Ovary (tissue), 3 donors: ENCODE measurements around the gene KDM5C.

Source experiments
- EP300 ChIP-seq: sonication (generic); formaldehyde crosslinking; IDR thresholded peaks from one replicate; pipeline ENCODE4 v1.6.1; 2017; ENCODE audit warnings: antibody characterized with exemption
- POLR2A ChIP-seq: fragments of 450-650 bp; IDR thresholded peaks from one replicate; pipeline ENCODE4 v1.6.1; 2017; ENCODE audit warnings: antibody characterized with exemption, mild to moderate bottlenecking, moderate library complexity
- TF ChIP-seq, protein P1 (sequence below), 3 donors: fragments of 450-650 bp in 2 of 3; fragments of 200-600 bp in 1 of 3; IDR thresholded peaks; one replicate each; pipeline versions ENCODE4 v1.5.1 to v1.8.0; 2016 to 2022; ENCODE audit warnings: antibody characterized with exemption in 3 of 3, mild to moderate bottlenecking in 1 of 3
- donor health status: DM: no; HTN: no; CAD: no.

DNA sequence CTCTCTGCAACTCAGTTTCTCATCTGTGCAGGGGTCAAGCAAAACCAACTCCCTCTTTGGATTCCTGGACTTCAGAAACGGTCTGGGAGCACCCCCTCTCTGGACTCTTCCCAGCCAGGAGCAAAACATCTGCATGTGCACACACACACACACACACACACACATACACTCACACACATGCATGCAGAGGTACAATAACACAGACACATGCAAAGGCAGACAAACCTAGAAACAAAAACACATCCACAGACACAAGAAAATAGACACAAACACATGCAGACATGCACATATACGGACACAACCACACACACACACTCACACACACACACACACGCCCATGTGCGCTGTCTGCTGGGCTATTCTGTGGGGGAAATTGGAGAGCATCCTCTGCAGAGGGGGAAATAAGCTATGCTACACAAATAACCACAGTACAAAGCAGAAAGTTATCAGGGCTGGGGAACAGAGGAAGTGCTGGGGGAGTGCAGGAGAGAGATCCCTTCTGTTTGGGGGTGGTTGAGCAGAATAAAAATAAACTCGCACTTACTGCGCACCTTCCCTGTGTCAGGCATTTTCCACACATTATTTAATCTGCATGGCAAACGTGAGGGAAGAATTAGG, 36.5 kb upstream of the KDM5C start:
- TF ChIP-seq, protein P1, sequence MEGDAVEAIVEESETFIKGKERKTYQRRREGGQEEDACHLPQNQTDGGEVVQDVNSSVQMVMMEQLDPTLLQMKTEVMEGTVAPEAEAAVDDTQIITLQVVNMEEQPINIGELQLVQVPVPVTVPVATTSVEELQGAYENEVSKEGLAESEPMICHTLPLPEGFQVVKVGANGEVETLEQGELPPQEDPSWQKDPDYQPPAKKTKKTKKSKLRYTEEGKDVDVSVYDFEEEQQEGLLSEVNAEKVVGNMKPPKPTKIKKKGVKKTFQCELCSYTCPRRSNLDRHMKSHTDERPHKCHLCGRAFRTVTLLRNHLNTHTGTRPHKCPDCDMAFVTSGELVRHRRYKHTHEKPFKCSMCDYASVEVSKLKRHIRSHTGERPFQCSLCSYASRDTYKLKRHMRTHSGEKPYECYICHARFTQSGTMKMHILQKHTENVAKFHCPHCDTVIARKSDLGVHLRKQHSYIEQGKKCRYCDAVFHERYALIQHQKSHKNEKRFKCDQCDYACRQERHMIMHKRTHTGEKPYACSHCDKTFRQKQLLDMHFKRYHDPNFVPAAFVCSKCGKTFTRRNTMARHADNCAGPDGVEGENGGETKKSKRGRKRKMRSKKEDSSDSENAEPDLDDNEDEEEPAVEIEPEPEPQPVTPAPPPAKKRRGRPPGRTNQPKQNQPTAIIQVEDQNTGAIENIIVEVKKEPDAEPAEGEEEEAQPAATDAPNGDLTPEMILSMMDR (IDR thresholded peaks at IDR 0.05): no peak
- TF ChIP-seq EP300: no peak
- TF ChIP-seq POLR2A: no peak
